ENCODE data around the gene NME4. TPM values are rescaled to one million over a fixed set of nuclear protein-coding genes. Genes with fewer than 3 reads are reported as not detected.

Gene NME4
- total and polyA plus RNA-seq, 2 donors (not counting 1 experiment from before 2014, with no cell fraction given): 48.7 to 61.9 TPM

GRCh38 chr16:442976-443375 lies 46.0 kb downstream of the NME4 start:
- no CpG with 5 or more reads among the region's 6 CpGs for WGBS (ENCODE audit: insufficient coverage)
- ChIA-PET POLR2A (no interaction called here), CTCF (no interaction called here)
- H4K20me1 ChIP-seq (ENCODE audit: control insufficient read depth, insufficient read depth, low read length, poor library complexity, severe bottlenecking): peaks cover 21% of the 10 kb centered on the region
- peak overlapping the region; percentile 36 for H3K4me2 ChIP-seq (replicated peaks; ENCODE audit: low read depth, low read length, poor library complexity, severe bottlenecking)
- peak overlapping the region in 1 of 2 donors; percentile 58 for H3K27ac ChIP-seq (ENCODE audit: low read length in 2 of 2)
- Mint-ChIP-seq H3K27me3 (no peaks in the 10 kb centered on the region), H3K27ac (peak overlapping the region; percentile 37), H3K4me3 (peak overlapping the region; percentile 67), H3K9me3 (ENCODE audit: insufficient read depth) (no peaks in the 10 kb centered on the region), H3K4me1 (peaks cover 20% of the 10 kb centered on the region)
- H3K4me3 ChIP-seq (ENCODE audit: control extremely low read depth in 1 of 5, extremely low read depth in 1 of 5, insufficient read depth in 1 of 5, low read depth in 2 of 5, low read length in 4 of 5): peak overlapping the region in 1 of 5 experiments; percentile 33
- DNase-seq (no peak), ATAC-seq (ENCODE audit: low read depth) (no peak)
- H3K9me3 ChIP-seq (ENCODE audit: control extremely low read depth in 1 of 3, control insufficient read depth in 2 of 3, insufficient read depth in 1 of 3, low read length in 2 of 3): no peaks in the 10 kb centered on the region
- intact Hi-C loops (cut with micrococcal nuclease): no loop called here
- no peaks in the 10 kb centered on the region for H3K27me3 ChIP-seq (replicated peaks in 1 of 4; ENCODE audit: control extremely low read depth in 1 of 4, control insufficient read depth in 3 of 4, insufficient read depth in 4 of 4, low read length in 3 of 4)
- H3K4me1 ChIP-seq (ENCODE audit: control insufficient read depth in 2 of 2, insufficient read depth in 2 of 2, low read length in 2 of 2): peaks cover 11 to 12% of the 10 kb centered on the region in 2 donors
- peaks cover 80% of the 10 kb centered on the region for H3K79me2 ChIP-seq (ENCODE audit: control insufficient read depth, insufficient read depth, low read length)
- TF ChIP-seq EZH2 (IDR thresholded peaks at IDR 0.05; ENCODE audit: borderline replicate concordance, insufficient read depth, low read depth, low read length, poor library complexity, severe bottlenecking): no peak
- TF ChIP-seq CTCF (IDR thresholded peaks at IDR 0.05): no peak
- peak overlapping the region; percentile 40 for H3K9ac ChIP-seq (ENCODE audit: low read length)
- H3K36me3 ChIP-seq (replicated peaks in 1 of 2; ENCODE audit: control extremely low read depth in 1 of 2, control insufficient read depth in 1 of 2, extremely low read depth in 1 of 2, insufficient read depth in 2 of 2, low read length in 1 of 2): no peaks in the 10 kb centered on the region
- peak overlapping the region; percentile 5 for H2AFZ ChIP-seq (ENCODE audit: insufficient read depth, low read depth, low read length, poor library complexity, severe bottlenecking)

GRCh38 chr16:444027-444426 lies 47.0 kb downstream of the NME4 start:
- ChIA-PET CTCF (no interaction called here), POLR2A (no interaction called here)
- Histone ChIP-seq H4K20me1 (ENCODE audit: control insufficient read depth, insufficient read depth, low read length, poor library complexity, severe bottlenecking) (peaks cover 21% of the 10 kb centered on the region), H3K9me3 (ENCODE audit: control extremely low read depth in 1 of 3, control insufficient read depth in 2 of 3, insufficient read depth in 1 of 3, low read length in 2 of 3) (no peaks in the 10 kb centered on the region), H3K27me3 (replicated peaks in 1 of 4; ENCODE audit: control extremely low read depth in 1 of 4, control insufficient read depth in 3 of 4, insufficient read depth in 4 of 4, low read length in 3 of 4) (no peaks in the 10 kb centered on the region), H3K4me3 (ENCODE audit: control extremely low read depth in 1 of 5, extremely low read depth in 1 of 5, insufficient read depth in 1 of 5, low read depth in 2 of 5, low read length in 4 of 5) (no peak overlapping the region), H2AFZ (ENCODE audit: insufficient read depth, low read depth, low read length, poor library complexity, severe bottlenecking) (no peak overlapping the region), H3K9ac (ENCODE audit: low read length) (no peak overlapping the region), H3K36me3 (replicated peaks in 1 of 2; ENCODE audit: control extremely low read depth in 1 of 2, control insufficient read depth in 1 of 2, extremely low read depth in 1 of 2, insufficient read depth in 2 of 2, low read length in 1 of 2) (peaks cover 0 to under 1% of the 10 kb centered on the region in 2 experiments), H3K79me2 (ENCODE audit: control insufficient read depth, insufficient read depth, low read length) (peaks cover 78% of the 10 kb centered on the region), H3K27ac (ENCODE audit: low read length in 2 of 2) (no peak overlapping the region), H3K4me1 (ENCODE audit: control insufficient read depth in 2 of 2, insufficient read depth in 2 of 2, low read length in 2 of 2) (peaks cover 11 to 12% of the 10 kb centered on the region in 2 donors), H3K4me2 (replicated peaks; ENCODE audit: low read depth, low read length, poor library complexity, severe bottlenecking) (no peak overlapping the region)
- intact Hi-C loops (cut with micrococcal nuclease): no loop called here
- no peak for TF ChIP-seq EZH2 (IDR thresholded peaks at IDR 0.05; ENCODE audit: borderline replicate concordance, insufficient read depth, low read depth, low read length, poor library complexity, severe bottlenecking)
- TF ChIP-seq CTCF (IDR thresholded peaks at IDR 0.05): no peak
- WGBS (ENCODE audit: insufficient coverage): 92% methylated on average over 3 of the region's 10 CpGs
- DNase-seq: no peak
- no peak for ATAC-seq (ENCODE audit: low read depth)
- Mint-ChIP-seq H3K4me3 (no peak overlapping the region), H3K4me1 (peaks cover 21% of the 10 kb centered on the region), H3K27ac (no peak overlapping the region), H3K9me3 (ENCODE audit: insufficient read depth) (no peaks in the 10 kb centered on the region), H3K27me3 (no peaks in the 10 kb centered on the region)
